ENCODE data around the gene AKTIP.

- TF ChIP-seq, protein P1, sequence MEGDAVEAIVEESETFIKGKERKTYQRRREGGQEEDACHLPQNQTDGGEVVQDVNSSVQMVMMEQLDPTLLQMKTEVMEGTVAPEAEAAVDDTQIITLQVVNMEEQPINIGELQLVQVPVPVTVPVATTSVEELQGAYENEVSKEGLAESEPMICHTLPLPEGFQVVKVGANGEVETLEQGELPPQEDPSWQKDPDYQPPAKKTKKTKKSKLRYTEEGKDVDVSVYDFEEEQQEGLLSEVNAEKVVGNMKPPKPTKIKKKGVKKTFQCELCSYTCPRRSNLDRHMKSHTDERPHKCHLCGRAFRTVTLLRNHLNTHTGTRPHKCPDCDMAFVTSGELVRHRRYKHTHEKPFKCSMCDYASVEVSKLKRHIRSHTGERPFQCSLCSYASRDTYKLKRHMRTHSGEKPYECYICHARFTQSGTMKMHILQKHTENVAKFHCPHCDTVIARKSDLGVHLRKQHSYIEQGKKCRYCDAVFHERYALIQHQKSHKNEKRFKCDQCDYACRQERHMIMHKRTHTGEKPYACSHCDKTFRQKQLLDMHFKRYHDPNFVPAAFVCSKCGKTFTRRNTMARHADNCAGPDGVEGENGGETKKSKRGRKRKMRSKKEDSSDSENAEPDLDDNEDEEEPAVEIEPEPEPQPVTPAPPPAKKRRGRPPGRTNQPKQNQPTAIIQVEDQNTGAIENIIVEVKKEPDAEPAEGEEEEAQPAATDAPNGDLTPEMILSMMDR (IDR thresholded peaks at IDR 0.05): no peak
- no peak for TF ChIP-seq EP300 (IDR thresholded peaks at IDR 0.05)
- no peak for TF ChIP-seq POLR2AphosphoS5 (IDR thresholded peaks at IDR 0.05)
- no peak for TF ChIP-seq POLR2A (IDR thresholded peaks at IDR 0.05)
Measured at GRCh38 chr16:53453928-53454327, 49.1 kb downstream of the AKTIP start.

Measured in suprapubic skin (tissue), 4 donors.